Measurements from ENCODE around the gene PXYLP1.

- no peak for TF ChIP-seq CTCF (IDR thresholded peaks at IDR 0.05; ENCODE audit: insufficient read depth, low read length)
- no peak for TF ChIP-seq POLR2AphosphoS5 (IDR thresholded peaks at IDR 0.05; ENCODE audit: low read depth)
- no peak for TF ChIP-seq REST (IDR thresholded peaks at IDR 0.05; ENCODE audit: insufficient replicate concordance, low read depth)
- TF ChIP-seq SPI1 (IDR thresholded peaks at IDR 0.05; ENCODE audit: borderline replicate concordance, low read depth), result no peak
Observed at GRCh38 chr3:141259821-141260629, 28.4 kb downstream of the PXYLP1 start.
